ENCODE measurements around the gene NPIPA1.
"Not testable (repeated sequence)": the region's sequence is repeated elsewhere in the genome, so short reads cannot be mapped to it uniquely, and the experiment has no call there.

NPIPA1 gene

GRCh38 chr16:14930971-14931370, 6.3 kb upstream of the NPIPA1 start:
- DNase-seq (ENCODE audit: low read depth) = not testable (repeated sequence)

GRCh38 chr16:14932581-14933375, 4.5 kb upstream of the NPIPA1 start:
- not testable (repeated sequence) for DNase-seq (ENCODE audit: low read depth)

- DNase-seq (ENCODE audit: low read depth) = not testable (repeated sequence)
These were observed 751 bp downstream of the NPIPA1 start for GRCh38 chr16:14937994-14938393.

GRCh38 chr16:14942686-14943085, 5.4 kb downstream of the NPIPA1 start:
- DNase-seq (ENCODE audit: low read depth) = not testable (repeated sequence)

GRCh38 chr16:14955546-14956231, 18.4 kb downstream of the NPIPA1 start:
- DNase-seq (ENCODE audit: low read depth) = no peak

GRCh38 chr16:14957576-14958322, 20.5 kb downstream of the NPIPA1 start:
- no peak for DNase-seq (ENCODE audit: low read depth)

GRCh38 chr16:14958323-14958600, 21.0 kb downstream of the NPIPA1 start:
- no peak for DNase-seq (ENCODE audit: low read depth)

GRCh38 chr16:14958970-14959369, 21.7 kb downstream of the NPIPA1 start:
- no peak for DNase-seq (ENCODE audit: low read depth)

GRCh38 chr16:14961405-14962186, 24.4 kb downstream of the NPIPA1 start:
- no peak for DNase-seq (ENCODE audit: low read depth)

- DNase-seq (ENCODE audit: low read depth) = no peak
These were observed 26.3 kb downstream of the NPIPA1 start for GRCh38 chr16:14963281-14964173.

GRCh38 chr16:14965328-14965727, 28.1 kb downstream of the NPIPA1 start:
- no peak for DNase-seq (ENCODE audit: low read depth)

GRCh38 chr16:14969795-14970194, 32.6 kb downstream of the NPIPA1 start:
- not testable (repeated sequence) for DNase-seq (ENCODE audit: low read depth)

- not testable (repeated sequence) for DNase-seq (ENCODE audit: low read depth)
These were observed 34.5 kb downstream of the NPIPA1 start for GRCh38 chr16:14971621-14972228.

GRCh38 chr16:14973785-14974322, 36.6 kb downstream of the NPIPA1 start:
- not testable (repeated sequence) for DNase-seq (ENCODE audit: low read depth)

- DNase-seq (ENCODE audit: low read depth) = peak; percentile 28
These were observed 37.0 kb downstream of the NPIPA1 start for GRCh38 chr16:14974331-14974655.

- DNase-seq (ENCODE audit: low read depth) = peak; percentile 78
These were observed 37.6 kb downstream of the NPIPA1 start, which contains the start of gene PDXDC1 for GRCh38 chr16:14974656-14975417. PDXDC1 (plus strand) TSS chr16:14975026; CDS start chr16:14975200, 174 bp downstream.

- not testable (repeated sequence) for DNase-seq (ENCODE audit: low read depth)
These were observed 38.4 kb downstream of the NPIPA1 start for GRCh38 chr16:14975418-14976194.

GRCh38 chr16:14976971-14977736, 39.9 kb downstream of the NPIPA1 start:
- not testable (repeated sequence) for DNase-seq (ENCODE audit: low read depth)

Data from amniotic epithelial cell (primary cell).